Keratinocyte (primary cell): Measurements from ENCODE around the gene ANGPTL4. TPM values are rescaled to one million over a fixed set of nuclear protein-coding genes. Genes with fewer than 3 reads are reported as not detected.

Experiments
- DNase-seq: peaks from one replicate; pipeline ENCODE4 v3.0.0-alpha.2; 2011; ENCODE audit warnings: low read depth, missing footprints, low spot score
- FAIRE-seq: peaks from 2 replicates; lab custom pipeline; 2011; peaks lifted over from hg19 to GRCh38; lab: Jason Lieb, UNC
- H2AFZ ChIP-seq: 2 replicates; pipeline ENCODE4 v1.6.0; 2012; ENCODE audit warnings: low read length, control low read depth, inconsistent platforms; ENCODE audit not compliant: control insufficient read depth
- H3K27ac ChIP-seq: 2 replicates; pipeline ENCODE4 v1.5.1; 2011; ENCODE audit warnings: low read length; ENCODE audit not compliant: control insufficient read depth, insufficient read depth
- H3K27me3 ChIP-seq: 3 replicates; pipeline ENCODE4 v1.6.0; 2011; ENCODE audit warnings: low read length; ENCODE audit not compliant: control insufficient read depth, insufficient read depth; ENCODE audit errors: extremely low read depth
- H3K36me3 ChIP-seq, 2 experiments: 2 replicates in 1 of 2; 3 replicates in 1 of 2; pipeline ENCODE4 v1.5.1; 2011; ENCODE audit warnings: low read length in 2 of 2, mild to moderate bottlenecking in 1 of 2; ENCODE audit not compliant: control insufficient read depth in 2 of 2, insufficient read depth in 2 of 2; ENCODE audit errors: extremely low read depth in 1 of 2
- H3K4me1 ChIP-seq: 3 replicates; pipeline ENCODE4 v1.5.1; 2011; ENCODE audit warnings: low read length; ENCODE audit not compliant: control insufficient read depth, insufficient read depth; ENCODE audit errors: extremely low read depth
- H3K4me2 ChIP-seq: 3 replicates; pipeline ENCODE4 v1.6.0; 2011; ENCODE audit warnings: low read depth, low read length; ENCODE audit not compliant: control insufficient read depth, insufficient read depth; ENCODE audit errors: extremely low read depth
- H3K4me3 ChIP-seq, 3 experiments: fragments of 200-600 bp in 1 of 3; sonication (generic) in 1 of 3; 2 replicates in 2 of 3; 3 replicates in 1 of 3; pipeline ENCODE4 v1.5.1; 2011 to 2016; ENCODE audit warnings: low read length in 3 of 3, mild to moderate bottlenecking in 3 of 3, control low read depth in 2 of 3, inconsistent platforms in 1 of 3, low read depth in 1 of 3, mixed read lengths in 1 of 3, mixed run types in 1 of 3, moderate library complexity in 1 of 3; ENCODE audit not compliant: control insufficient read depth in 2 of 3, insufficient read depth in 2 of 3; ENCODE audit errors: extremely low read depth in 1 of 3
- H3K79me2 ChIP-seq: 2 replicates; pipeline ENCODE4 v1.6.0; 2012; ENCODE audit warnings: low read length; ENCODE audit not compliant: control insufficient read depth, insufficient read depth
- H3K9ac ChIP-seq: 3 replicates; pipeline ENCODE4 v1.6.0; 2011; ENCODE audit warnings: low read length; ENCODE audit not compliant: control insufficient read depth, insufficient read depth; ENCODE audit errors: extremely low read depth
- H3K9me1 ChIP-seq: 3 replicates; pipeline ENCODE4 v1.6.0; 2011; ENCODE audit warnings: low read length; ENCODE audit not compliant: control insufficient read depth, insufficient read depth; ENCODE audit errors: extremely low read depth
- H3K9me3 ChIP-seq: 2 replicates; pipeline ENCODE4 v1.5.1; 2012; ENCODE audit warnings: low read depth, low read length; ENCODE audit not compliant: control insufficient read depth
- H4K20me1 ChIP-seq: 3 replicates; pipeline ENCODE4 v1.6.0; 2011; ENCODE audit warnings: low read length; ENCODE audit not compliant: control insufficient read depth, insufficient read depth; ENCODE audit errors: extremely low read depth
- EZH2 ChIP-seq: IDR thresholded peaks from one replicate; pipeline ENCODE4 v1.6.1; 2012; ENCODE audit warnings: inconsistent platforms, mild to moderate bottlenecking, low read length, moderate library complexity
- dilution Hi-C: fragments of 300-500 bp; cut with MboI; formaldehyde crosslinking; loops from one replicate; pipeline ENCODE4 v1.7.0; 2020; ENCODE audit warnings: low sequenced_read_pairs; ENCODE audit not compliant: extremely low pct_ligation_motif_present
- polyA plus RNA-seq, 5 experiments: library from polyadenylated mRNA; depleted of rRNA in 3 of 5; stranded (reverse) in 3 of 5; stranded (forward) in 1 of 5; unstranded in 1 of 5; fragments of >200 nt; gene quantifications; 1 replicate in 1 of 5; 2 replicates in 3 of 5; 3 replicates in 1 of 5; pipeline versions ENCODE4 v1.2.1 to v1.2.3, GENCODE V29; 2011 to 2012; ENCODE audit warnings: missing spikeins in 2 of 5, low read depth in 1 of 5, low replicate concordance in 1 of 5
- TF ChIP-seq, protein P1 (sequence below), 3 experiments: IDR thresholded peaks in 1 of 3; conservative IDR thresholded peaks in 1 of 3; optimal IDR thresholded peaks in 1 of 3; 2 replicates in 2 of 3; 3 replicates in 1 of 3; pipeline versions ENCODE3 to v1.5.1; 2011; ENCODE audit warnings: low read length in 3 of 3, mild to moderate bottlenecking in 3 of 3, moderate library complexity in 2 of 3, control low read depth in 1 of 3, inconsistent platforms in 1 of 3; ENCODE audit not compliant: insufficient read depth in 2 of 3; ENCODE audit errors: extremely low read depth in 1 of 3

ANGPTL4 gene
- polyA plus RNA-seq, 1 donor (not counting 4 experiments of a cell fraction or from before 2014, with no cell fraction given): 102 TPM

DNA sequence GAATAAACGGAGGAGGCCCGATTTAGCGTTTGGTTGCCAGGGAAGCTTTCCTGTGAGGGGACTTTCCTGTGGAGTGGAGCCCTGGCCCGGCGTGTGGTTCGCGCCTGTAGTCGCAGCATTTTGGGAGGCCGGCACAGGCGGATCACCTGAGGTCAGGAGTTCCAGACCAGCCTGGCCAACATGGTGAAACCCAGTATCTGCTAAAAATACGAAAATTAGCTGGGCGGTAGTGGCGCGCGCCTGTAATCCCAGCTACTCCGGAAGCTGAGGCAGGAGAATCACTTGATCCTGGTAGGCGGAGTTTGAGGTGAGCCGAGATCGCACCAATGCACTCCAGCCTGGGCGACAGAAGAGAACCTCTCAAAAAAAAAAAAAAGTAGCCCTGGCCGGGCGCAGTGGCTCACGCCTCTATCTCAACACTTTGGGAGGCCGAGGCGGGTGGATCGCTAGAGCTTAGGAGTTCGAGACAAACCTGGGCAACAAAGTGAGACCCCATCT, 27.8 kb upstream of the ANGPTL4 start:
- no peak for TF ChIP-seq EZH2
- TF ChIP-seq, protein P1, sequence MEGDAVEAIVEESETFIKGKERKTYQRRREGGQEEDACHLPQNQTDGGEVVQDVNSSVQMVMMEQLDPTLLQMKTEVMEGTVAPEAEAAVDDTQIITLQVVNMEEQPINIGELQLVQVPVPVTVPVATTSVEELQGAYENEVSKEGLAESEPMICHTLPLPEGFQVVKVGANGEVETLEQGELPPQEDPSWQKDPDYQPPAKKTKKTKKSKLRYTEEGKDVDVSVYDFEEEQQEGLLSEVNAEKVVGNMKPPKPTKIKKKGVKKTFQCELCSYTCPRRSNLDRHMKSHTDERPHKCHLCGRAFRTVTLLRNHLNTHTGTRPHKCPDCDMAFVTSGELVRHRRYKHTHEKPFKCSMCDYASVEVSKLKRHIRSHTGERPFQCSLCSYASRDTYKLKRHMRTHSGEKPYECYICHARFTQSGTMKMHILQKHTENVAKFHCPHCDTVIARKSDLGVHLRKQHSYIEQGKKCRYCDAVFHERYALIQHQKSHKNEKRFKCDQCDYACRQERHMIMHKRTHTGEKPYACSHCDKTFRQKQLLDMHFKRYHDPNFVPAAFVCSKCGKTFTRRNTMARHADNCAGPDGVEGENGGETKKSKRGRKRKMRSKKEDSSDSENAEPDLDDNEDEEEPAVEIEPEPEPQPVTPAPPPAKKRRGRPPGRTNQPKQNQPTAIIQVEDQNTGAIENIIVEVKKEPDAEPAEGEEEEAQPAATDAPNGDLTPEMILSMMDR (optimal IDR thresholded peaks at IDR 0.05 in 1 of 3, IDR thresholded peaks at IDR 0.05 in 1 of 3, conservative IDR thresholded peaks at IDR 0.05 in 1 of 3; ENCODE audit: extremely low read depth in 1 of 3, insufficient read depth in 2 of 3, low read length in 3 of 3): no peak
- dilution Hi-C loops: no loop called here
- H3K27me3 ChIP-seq: peaks cover 19% of the 10 kb centered on the region
- no peaks in the 10 kb centered on the region for H3K9me3 ChIP-seq
- H3K9ac ChIP-seq: no peak overlapping the region
- H3K36me3 ChIP-seq: no peaks in the 10 kb centered on the region
- no peak overlapping the region for H3K4me3 ChIP-seq
- H3K4me2 ChIP-seq: peak overlapping the region; percentile 54
- H2AFZ ChIP-seq: no peak overlapping the region
- DNase-seq (no peak), FAIRE-seq (no peak)
- H3K27ac ChIP-seq: no peak overlapping the region
- no peaks in the 10 kb centered on the region for H3K9me1 ChIP-seq
- no peaks in the 10 kb centered on the region for H4K20me1 ChIP-seq
- H3K79me2 ChIP-seq: no peaks in the 10 kb centered on the region
- peaks cover 4% of the 10 kb centered on the region for H3K4me1 ChIP-seq

DNA sequence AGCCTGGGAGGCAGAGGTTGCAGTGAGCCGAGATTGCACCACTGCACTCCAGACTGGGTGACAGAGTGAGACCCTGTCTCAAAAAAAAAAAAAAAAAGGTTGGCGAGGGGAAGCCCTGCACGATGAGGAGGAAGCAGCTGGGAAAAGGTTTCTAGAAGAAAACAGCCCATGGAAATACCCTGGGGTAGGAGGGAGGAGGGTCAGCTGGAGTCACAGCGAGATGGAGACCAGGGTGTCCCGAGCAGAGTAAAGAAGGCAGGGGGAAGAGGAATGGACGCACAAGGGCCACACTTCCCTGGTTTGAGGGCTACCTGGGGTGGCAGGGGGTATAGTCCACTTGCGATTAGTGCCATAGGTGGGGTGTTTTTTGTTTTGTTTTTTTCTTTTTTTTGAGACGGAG, 27.3 kb upstream of the ANGPTL4 start:
- no peaks in the 10 kb centered on the region for H3K36me3 ChIP-seq
- H3K27ac ChIP-seq: no peak overlapping the region
- dilution Hi-C loops: no loop called here
- FAIRE-seq (no peak), DNase-seq (no peak)
- H3K9me1 ChIP-seq: no peaks in the 10 kb centered on the region
- peaks cover 4% of the 10 kb centered on the region for H3K4me1 ChIP-seq
- H3K9me3 ChIP-seq: no peaks in the 10 kb centered on the region
- no peak overlapping the region for H3K4me2 ChIP-seq
- H3K4me3 ChIP-seq: no peak overlapping the region
- TF ChIP-seq, protein P1 (optimal IDR thresholded peaks at IDR 0.05 in 1 of 3, IDR thresholded peaks at IDR 0.05 in 1 of 3, conservative IDR thresholded peaks at IDR 0.05 in 1 of 3; ENCODE audit: extremely low read depth in 1 of 3, insufficient read depth in 2 of 3, low read length in 3 of 3): no peak
- peaks cover 19% of the 10 kb centered on the region for H3K27me3 ChIP-seq
- no peaks in the 10 kb centered on the region for H4K20me1 ChIP-seq
- no peak overlapping the region for H3K9ac ChIP-seq
- H3K79me2 ChIP-seq: no peaks in the 10 kb centered on the region
- H2AFZ ChIP-seq: no peak overlapping the region
